HCT116 (cell line): ENCODE results near the gene DPYD. TPM values are rescaled to one million over a fixed set of nuclear protein-coding genes. Genes with fewer than 3 reads are reported as not detected.

Source experiments
- ATAC-seq: fragments of 200-7000 bp; cut with Tn5 transposase; 2 replicates; pipeline ENCODE4 v1.9.1; 2020; ENCODE audit warnings: mild to moderate bottlenecking, moderate library complexity
- BruUV-seq: library from RNA; stranded (reverse); fragments of 400-500 nt; replicated peaks from 2 replicates; lab custom pipeline; 2021; lab: Mats Ljungman, UMichigan
- CTCF ChIA-PET: fragments of 300-600 bp; sonication (Branson Sonifier 250); formaldehyde crosslinking; loops from one replicate; lab custom pipeline; 2021; ENCODE audit warnings: antibody characterized with exemption; lab: Charles Lee
- POLR2A ChIA-PET: fragments of 300-600, 350-600 bp; sonication (Branson Sonifier 250); formaldehyde crosslinking; loops from one replicate; lab custom pipeline; 2021; ENCODE audit warnings: antibody characterized with exemption; lab: Charles Lee
- RAD21 ChIA-PET, 2 experiments: fragments of 300-600 bp; sonication (Branson Sonifier 250); formaldehyde crosslinking; loops; one replicate each; lab custom pipeline; 2023; ENCODE audit warnings: low total read pairs in 2 of 2; ENCODE audit not compliant: uncharacterized antibody in 2 of 2, unreplicated experiment in 2 of 2, low non-redundant PET in 1 of 2; lab: Charles Lee
- DNase-seq: peaks from one replicate; pipeline ENCODE4 v3.0.0-alpha.2; 2010; ENCODE audit warnings: low read depth, low spot score
- H2AFZ ChIP-seq: fragments of 200-600 bp; shearing (Covaris generic), sonication (generic); 2 replicates; pipeline ENCODE4 v1.6.1; 2017; ENCODE audit warnings: low read depth, mixed run types, mixed read lengths, antibody characterized with exemption, low read length; ENCODE audit not compliant: poor library complexity, severe bottlenecking
- H3K27ac ChIP-seq: 2 replicates; pipeline ENCODE4 v1.5.1; 2012; ENCODE audit warnings: low read depth, low read length
- H3K27me3 ChIP-seq: fragments of 200-600 bp; sonication (generic); 2 replicates; pipeline ENCODE4 v1.6.1; 2016; ENCODE audit warnings: mixed run types, low read length, mixed read lengths; ENCODE audit not compliant: insufficient read depth
- H3K36me3 ChIP-seq, 2 experiments: fragments of 200-500 bp in 1 of 2; fragments of 200-600 bp in 1 of 2; sonication (Bioruptor generic) in 1 of 2; sonication (generic) in 1 of 2; 2 replicates each; pipeline versions ENCODE4 v1.5.1 to v1.6.1; 2014 to 2016; ENCODE audit warnings: low read length in 2 of 2, inconsistent platforms in 1 of 2, mixed read lengths in 1 of 2, mixed run types in 1 of 2; ENCODE audit not compliant: insufficient read depth in 2 of 2, control insufficient read depth in 1 of 2
- H3K4me1 ChIP-seq, 2 experiments: fragments of 200-600 bp in 1 of 2; sonication (generic) in 1 of 2; 2 replicates each; pipeline versions ENCODE4 v1.5.1 to v1.6.1; 2012 to 2017; ENCODE audit warnings: low read length in 2 of 2, inconsistent platforms in 1 of 2, mild to moderate bottlenecking in 1 of 2, mixed read lengths in 1 of 2, mixed run types in 1 of 2, moderate library complexity in 1 of 2; ENCODE audit not compliant: insufficient read depth in 2 of 2, control insufficient read depth in 1 of 2
- H3K4me2 ChIP-seq: fragments of 200-600 bp; sonication (generic); 2 replicates; pipeline ENCODE4 v1.6.1; 2017; ENCODE audit warnings: mixed run types, low read length, mixed read lengths
- H3K4me3 ChIP-seq, 2 experiments: fragments of 200-600 bp in 1 of 2; sonication (generic) in 1 of 2; replicated peaks in 1 of 2; 2 replicates each; pipeline ENCODE4 v1.5.1; 2011 to 2016; ENCODE audit warnings: low read length in 2 of 2, control low read depth in 1 of 2, low read depth in 1 of 2, mild to moderate bottlenecking in 1 of 2, mixed read lengths in 1 of 2, mixed run types in 1 of 2
- H3K79me2 ChIP-seq: fragments of 200-600 bp; sonication (generic); 2 replicates; pipeline ENCODE4 v1.6.1; 2017; ENCODE audit warnings: mild to moderate bottlenecking, mixed run types, low read length, moderate library complexity, mixed read lengths; ENCODE audit not compliant: insufficient read depth
- H3K9ac ChIP-seq: fragments of 200-600 bp; sonication (generic); 2 replicates; pipeline ENCODE4 v1.6.1; 2016; ENCODE audit warnings: low read length, mixed read lengths
- H3K9me2 ChIP-seq: fragments of 200-600 bp; sonication (generic), shearing (Covaris generic); 2 replicates; pipeline ENCODE4 v1.6.1; 2017; ENCODE audit warnings: mixed run types, mild to moderate bottlenecking, moderate library complexity; ENCODE audit not compliant: insufficient read depth
- H3K9me3 ChIP-seq, 2 experiments: fragments of 200-500 bp in 1 of 2; fragments of 200-600 bp in 1 of 2; sonication (Bioruptor generic) in 1 of 2; sonication (generic) in 1 of 2; 2 replicates each; pipeline ENCODE4 v1.6.1; 2014 to 2017; ENCODE audit warnings: low read length in 2 of 2, mixed read lengths in 2 of 2, inconsistent platforms in 1 of 2, low read depth in 1 of 2, mild to moderate bottlenecking in 1 of 2, mixed run types in 1 of 2, moderate library complexity in 1 of 2; ENCODE audit not compliant: control insufficient read depth in 1 of 2, insufficient read depth in 1 of 2
- H4K20me1 ChIP-seq: fragments of 200-600 bp; sonication (generic), shearing (Covaris generic); 2 replicates; pipeline ENCODE4 v1.6.1; 2017; ENCODE audit warnings: mixed run types, mild to moderate bottlenecking, moderate library complexity; ENCODE audit not compliant: insufficient read depth
- CBX3 ChIP-seq: IDR thresholded peaks from 2 replicates; pipeline ENCODE4 v1.6.1; 2012; ENCODE audit warnings: low read depth
- CEBPB ChIP-seq: IDR thresholded peaks from 2 replicates; pipeline ENCODE4 v1.6.1; 2012; ENCODE audit warnings: low read depth
- EGR1 ChIP-seq: IDR thresholded peaks from 2 replicates; pipeline ENCODE4 v1.6.1; 2012; ENCODE audit warnings: low read depth
- ELF1 ChIP-seq: IDR thresholded peaks from 2 replicates; pipeline ENCODE4 v1.6.1; 2012; ENCODE audit warnings: low read depth, borderline replicate concordance
- EZH2 ChIP-seq: fragments of 200-600 bp; sonication (generic); IDR thresholded peaks from 2 replicates; pipeline ENCODE4 v1.6.1; 2017; ENCODE audit warnings: antibody characterized with exemption, mixed run types
- EZH2phosphoT487 ChIP-seq: fragments of 200-600 bp; IDR thresholded peaks from 2 replicates; pipeline ENCODE4 v1.6.1; 2018; ENCODE audit warnings: antibody characterized with exemption, borderline replicate concordance
- FOSL1 ChIP-seq: IDR thresholded peaks from 2 replicates; pipeline ENCODE4 v1.6.1; 2012; ENCODE audit warnings: low read depth
- JUND ChIP-seq: IDR thresholded peaks from 2 replicates; pipeline ENCODE4 v1.6.1; 2012
- RAD21 ChIP-seq: IDR thresholded peaks from 2 replicates; pipeline ENCODE4 v1.6.1; 2012; ENCODE audit warnings: low read depth, mild to moderate bottlenecking
- SIN3A ChIP-seq: IDR thresholded peaks from 2 replicates; pipeline ENCODE4 v1.6.1; 2012; ENCODE audit warnings: low read depth
- SP1 ChIP-seq: IDR thresholded peaks from 2 replicates; pipeline ENCODE4 v1.6.1; 2012; ENCODE audit warnings: low read depth
- TCF7L2 ChIP-seq: IDR thresholded peaks from 2 replicates; pipeline ENCODE4 v1.7.0; 2011; ENCODE audit warnings: borderline replicate concordance, inconsistent platforms; ENCODE audit not compliant: insufficient read depth, insufficient read length; ENCODE audit errors: extremely low read depth
- YY1 ChIP-seq: IDR thresholded peaks from 2 replicates; pipeline ENCODE4 v1.6.1; 2011; ENCODE audit warnings: low read length, low read depth, moderate library complexity, mild to moderate bottlenecking; ENCODE audit not compliant: insufficient replicate concordance; ENCODE audit errors: extremely low read depth
- ZFX ChIP-seq: fragments of 450-650 bp; IDR thresholded peaks from 2 replicates; pipeline ENCODE4 v1.6.1; 2017
- ZNF274 ChIP-seq: fragments of 200-500 bp; sonication (Bioruptor generic); IDR thresholded peaks from 2 replicates; pipeline ENCODE4 v1.6.1; 2014; ENCODE audit warnings: mild to moderate bottlenecking, low read depth, low read length, inconsistent platforms
- intact Hi-C: fragments of 100-400 bp; cut with micrococcal nuclease; formaldehyde crosslinking; loops from 2 replicates; pipeline ENCODE4 v1.10.0; 2022
- total RNA-seq: library from RNA; stranded (reverse); gene quantifications from one replicate; pipeline ENCODE4 v1.2.1, GENCODE V29; 2021; ENCODE audit not compliant: unreplicated experiment
- TF ChIP-seq, protein P1 (sequence below): IDR thresholded peaks from 2 replicates; pipeline ENCODE4 v1.6.1; 2012
- TF ChIP-seq, protein P2 (sequence below): IDR thresholded peaks from 2 replicates; pipeline ENCODE4 v1.6.1; 2011; ENCODE audit warnings: mild to moderate bottlenecking, low read length, moderate library complexity; ENCODE audit not compliant: insufficient replicate concordance; ENCODE audit errors: extremely low read depth
- TF ChIP-seq, protein P3 (sequence below): IDR thresholded peaks from 2 replicates; pipeline ENCODE4 v1.6.1; 2012; ENCODE audit warnings: low read depth
- TF ChIP-seq, protein P4 (sequence below): IDR thresholded peaks from 2 replicates; pipeline ENCODE4 v1.6.1; 2012
- TF ChIP-seq, protein P5 (sequence below), 3 experiments: fragments of 200-600 bp in 1 of 3; sonication (generic) in 1 of 3; IDR thresholded peaks in 2 of 3; conservative IDR thresholded peaks in 1 of 3; 2 replicates each; pipeline ENCODE4 v1.5.1; 2012 to 2017; ENCODE audit warnings: low read depth in 2 of 3, low read length in 2 of 3, antibody characterized with exemption in 1 of 3, borderline replicate concordance in 1 of 3, control low read depth in 1 of 3, mild to moderate bottlenecking in 1 of 3, mixed read lengths in 1 of 3, mixed run types in 1 of 3, moderate library complexity in 1 of 3; ENCODE audit not compliant: insufficient read depth in 1 of 3

The DPYD gene
- total RNA-seq, 1 experiment from 2014 or later, result 1.7 TPM

DNA sequence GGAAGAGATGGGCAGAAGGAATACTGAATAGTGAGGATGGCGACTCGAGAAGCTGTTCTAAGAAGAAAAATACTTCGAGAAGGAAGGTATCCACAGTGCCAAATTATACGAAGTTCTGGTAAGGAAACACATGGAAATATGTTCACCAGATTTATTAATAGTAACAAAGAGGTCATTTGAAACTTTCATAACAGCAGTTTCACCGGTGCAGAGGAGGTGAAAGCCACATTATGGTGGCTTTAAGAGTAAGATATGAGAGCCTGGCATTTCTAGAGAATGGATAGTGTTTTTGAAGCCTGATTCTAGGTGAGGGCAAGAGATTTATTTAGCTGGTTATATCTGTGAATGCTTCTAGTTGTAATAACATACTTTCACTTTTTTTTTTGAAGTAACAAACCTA lies 56.2 kb downstream of the DPYD start:
- H3K4me2 ChIP-seq, result no peak overlapping the region
- no peaks in the 10 kb centered on the region for H3K79me2 ChIP-seq
- H4K20me1 ChIP-seq, result no peaks in the 10 kb centered on the region
- no peak overlapping the region for H3K27ac ChIP-seq
- H3K36me3 ChIP-seq, result no peaks in the 10 kb centered on the region
- H3K27me3 ChIP-seq, result no peaks in the 10 kb centered on the region
- no peak overlapping the region for H3K9ac ChIP-seq
- TF ChIP-seq, protein P1, sequence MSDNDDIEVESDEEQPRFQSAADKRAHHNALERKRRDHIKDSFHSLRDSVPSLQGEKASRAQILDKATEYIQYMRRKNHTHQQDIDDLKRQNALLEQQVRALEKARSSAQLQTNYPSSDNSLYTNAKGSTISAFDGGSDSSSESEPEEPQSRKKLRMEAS, result no peak
- TF ChIP-seq, protein P2, sequence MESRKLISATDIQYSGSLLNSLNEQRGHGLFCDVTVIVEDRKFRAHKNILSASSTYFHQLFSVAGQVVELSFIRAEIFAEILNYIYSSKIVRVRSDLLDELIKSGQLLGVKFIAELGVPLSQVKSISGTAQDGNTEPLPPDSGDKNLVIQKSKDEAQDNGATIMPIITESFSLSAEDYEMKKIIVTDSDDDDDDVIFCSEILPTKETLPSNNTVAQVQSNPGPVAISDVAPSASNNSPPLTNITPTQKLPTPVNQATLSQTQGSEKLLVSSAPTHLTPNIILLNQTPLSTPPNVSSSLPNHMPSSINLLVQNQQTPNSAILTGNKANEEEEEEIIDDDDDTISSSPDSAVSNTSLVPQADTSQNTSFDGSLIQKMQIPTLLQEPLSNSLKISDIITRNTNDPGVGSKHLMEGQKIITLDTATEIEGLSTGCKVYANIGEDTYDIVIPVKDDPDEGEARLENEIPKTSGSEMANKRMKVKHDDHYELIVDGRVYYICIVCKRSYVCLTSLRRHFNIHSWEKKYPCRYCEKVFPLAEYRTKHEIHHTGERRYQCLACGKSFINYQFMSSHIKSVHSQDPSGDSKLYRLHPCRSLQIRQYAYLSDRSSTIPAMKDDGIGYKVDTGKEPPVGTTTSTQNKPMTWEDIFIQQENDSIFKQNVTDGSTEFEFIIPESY, result no peak
- TF ChIP-seq TCF7L2 (no peak), FOSL1 (no peak), EZH2phosphoT487 (no peak), EZH2 (no peak), CEBPB (no peak), EGR1 (no peak), YY1 (no peak), ZFX (no peak), JUND (no peak), ZNF274 (no peak), ELF1 (no peak), RAD21 (no peak), SP1 (no peak), SIN3A (no peak), CBX3 (no peak)
- TF ChIP-seq, protein P3, sequence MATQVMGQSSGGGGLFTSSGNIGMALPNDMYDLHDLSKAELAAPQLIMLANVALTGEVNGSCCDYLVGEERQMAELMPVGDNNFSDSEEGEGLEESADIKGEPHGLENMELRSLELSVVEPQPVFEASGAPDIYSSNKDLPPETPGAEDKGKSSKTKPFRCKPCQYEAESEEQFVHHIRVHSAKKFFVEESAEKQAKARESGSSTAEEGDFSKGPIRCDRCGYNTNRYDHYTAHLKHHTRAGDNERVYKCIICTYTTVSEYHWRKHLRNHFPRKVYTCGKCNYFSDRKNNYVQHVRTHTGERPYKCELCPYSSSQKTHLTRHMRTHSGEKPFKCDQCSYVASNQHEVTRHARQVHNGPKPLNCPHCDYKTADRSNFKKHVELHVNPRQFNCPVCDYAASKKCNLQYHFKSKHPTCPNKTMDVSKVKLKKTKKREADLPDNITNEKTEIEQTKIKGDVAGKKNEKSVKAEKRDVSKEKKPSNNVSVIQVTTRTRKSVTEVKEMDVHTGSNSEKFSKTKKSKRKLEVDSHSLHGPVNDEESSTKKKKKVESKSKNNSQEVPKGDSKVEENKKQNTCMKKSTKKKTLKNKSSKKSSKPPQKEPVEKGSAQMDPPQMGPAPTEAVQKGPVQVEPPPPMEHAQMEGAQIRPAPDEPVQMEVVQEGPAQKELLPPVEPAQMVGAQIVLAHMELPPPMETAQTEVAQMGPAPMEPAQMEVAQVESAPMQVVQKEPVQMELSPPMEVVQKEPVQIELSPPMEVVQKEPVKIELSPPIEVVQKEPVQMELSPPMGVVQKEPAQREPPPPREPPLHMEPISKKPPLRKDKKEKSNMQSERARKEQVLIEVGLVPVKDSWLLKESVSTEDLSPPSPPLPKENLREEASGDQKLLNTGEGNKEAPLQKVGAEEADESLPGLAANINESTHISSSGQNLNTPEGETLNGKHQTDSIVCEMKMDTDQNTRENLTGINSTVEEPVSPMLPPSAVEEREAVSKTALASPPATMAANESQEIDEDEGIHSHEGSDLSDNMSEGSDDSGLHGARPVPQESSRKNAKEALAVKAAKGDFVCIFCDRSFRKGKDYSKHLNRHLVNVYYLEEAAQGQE, result no peak
- TF ChIP-seq, protein P4, sequence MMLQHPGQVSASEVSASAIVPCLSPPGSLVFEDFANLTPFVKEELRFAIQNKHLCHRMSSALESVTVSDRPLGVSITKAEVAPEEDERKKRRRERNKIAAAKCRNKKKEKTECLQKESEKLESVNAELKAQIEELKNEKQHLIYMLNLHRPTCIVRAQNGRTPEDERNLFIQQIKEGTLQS, result no peak
- TF ChIP-seq, protein P5, sequence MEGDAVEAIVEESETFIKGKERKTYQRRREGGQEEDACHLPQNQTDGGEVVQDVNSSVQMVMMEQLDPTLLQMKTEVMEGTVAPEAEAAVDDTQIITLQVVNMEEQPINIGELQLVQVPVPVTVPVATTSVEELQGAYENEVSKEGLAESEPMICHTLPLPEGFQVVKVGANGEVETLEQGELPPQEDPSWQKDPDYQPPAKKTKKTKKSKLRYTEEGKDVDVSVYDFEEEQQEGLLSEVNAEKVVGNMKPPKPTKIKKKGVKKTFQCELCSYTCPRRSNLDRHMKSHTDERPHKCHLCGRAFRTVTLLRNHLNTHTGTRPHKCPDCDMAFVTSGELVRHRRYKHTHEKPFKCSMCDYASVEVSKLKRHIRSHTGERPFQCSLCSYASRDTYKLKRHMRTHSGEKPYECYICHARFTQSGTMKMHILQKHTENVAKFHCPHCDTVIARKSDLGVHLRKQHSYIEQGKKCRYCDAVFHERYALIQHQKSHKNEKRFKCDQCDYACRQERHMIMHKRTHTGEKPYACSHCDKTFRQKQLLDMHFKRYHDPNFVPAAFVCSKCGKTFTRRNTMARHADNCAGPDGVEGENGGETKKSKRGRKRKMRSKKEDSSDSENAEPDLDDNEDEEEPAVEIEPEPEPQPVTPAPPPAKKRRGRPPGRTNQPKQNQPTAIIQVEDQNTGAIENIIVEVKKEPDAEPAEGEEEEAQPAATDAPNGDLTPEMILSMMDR (IDR thresholded peaks at IDR 0.05 in 2 of 3, conservative IDR thresholded peaks at IDR 0.05 in 1 of 3; ENCODE audit: borderline replicate concordance in 1 of 3, insufficient read depth in 1 of 3, low read depth in 2 of 3, low read length in 2 of 3), result no peak
- CTCF ChIA-PET, result no interaction called here
- H3K4me1 ChIP-seq, result no peaks in the 10 kb centered on the region
- H3K9me3 ChIP-seq, result no peaks in the 10 kb centered on the region
- DNase-seq, result no peak
- H3K4me3 ChIP-seq, result no peak overlapping the region
- BruUV-seq, result no TSS peak
- RAD21 ChIA-PET, result no interaction called here
- POLR2A ChIA-PET, result no interaction called here
- ATAC-seq, result no peak
- intact Hi-C loops, result no loop called here
- H2AFZ ChIP-seq, result no peak overlapping the region
- H3K9me2 ChIP-seq, result no peaks in the 10 kb centered on the region
